PC-9 (cell line): Measurements from ENCODE around the gene NRG3. TPM values are rescaled to one million over a fixed set of nuclear protein-coding genes. Genes with fewer than 3 reads are reported as not detected.

Experiments used
- BruUV-seq: library from RNA; stranded (reverse); fragments of 400-500 nt; replicated peaks from 2 replicates; lab custom pipeline; 2021; lab: Mats Ljungman, UMichigan
- CTCF ChIA-PET: fragments of 300-600 bp; sonication (Branson Sonifier 250); formaldehyde crosslinking; loops from one replicate; lab custom pipeline; 2022; ENCODE audit warnings: antibody characterized with exemption; lab: Charles Lee
- POLR2A ChIA-PET: fragments of 300-600 bp; sonication (Branson Sonifier 250); formaldehyde crosslinking; loops from one replicate; lab custom pipeline; 2022; ENCODE audit warnings: antibody characterized with exemption; ENCODE audit not compliant: unreplicated experiment; lab: Charles Lee
- DNase-seq, 2 experiments: peaks; one replicate each; pipeline versions ENCODE4 v3.0.0 to v3.0.0-alpha.2; 2015 to 2022; ENCODE audit warnings: mixed read lengths in 1 of 2
- H2AFZ ChIP-seq: fragments of 200-600 bp; sonication (generic); 2 replicates; pipeline ENCODE4 v1.8.1; 2017; ENCODE audit warnings: antibody characterized with exemption
- H3F3A ChIP-seq: fragments of 200-600 bp; sonication (generic); 2 replicates; pipeline ENCODE4 v1.8.1; 2017; ENCODE audit warnings: antibody characterized with exemption, mild to moderate bottlenecking, low read depth; ENCODE audit not compliant: insufficient read depth
- H3K27ac ChIP-seq: fragments of 200-600 bp; sonication (generic); 2 replicates; pipeline ENCODE4 v1.6.1; 2016; ENCODE audit warnings: mixed run types
- H3K27me3 ChIP-seq: fragments of 200-600 bp; sonication (generic); 2 replicates; pipeline ENCODE4 v1.6.1; 2016; ENCODE audit warnings: low read depth, mixed run types; ENCODE audit not compliant: insufficient read depth
- H3K36me3 ChIP-seq: fragments of 200-600 bp; sonication (generic); 2 replicates; pipeline ENCODE4 v1.6.1; 2016; ENCODE audit warnings: low read depth, mixed run types
- H3K4me1 ChIP-seq: fragments of 200-600 bp; sonication (generic); replicated peaks from 2 replicates; pipeline ENCODE4 v1.6.1; 2016; ENCODE audit warnings: mixed run types; ENCODE audit not compliant: insufficient read depth
- H3K4me2 ChIP-seq: fragments of 200-600 bp; sonication (generic); 2 replicates; pipeline ENCODE4 v1.6.1; 2017; ENCODE audit warnings: mixed run types
- H3K4me3 ChIP-seq: fragments of 200-600 bp; sonication (generic); 2 replicates; pipeline ENCODE4 v1.6.1; 2016; ENCODE audit warnings: mixed run types
- H3K79me2 ChIP-seq: fragments of 200-600 bp; sonication (generic); 2 replicates; pipeline ENCODE4 v1.6.1; 2017; ENCODE audit warnings: low read depth, mixed run types
- H3K9me2 ChIP-seq: fragments of 200-600 bp; sonication (generic); 2 replicates; pipeline ENCODE4 v1.8.1; 2017; ENCODE audit warnings: mild to moderate bottlenecking; ENCODE audit not compliant: insufficient read depth
- H3K9me3 ChIP-seq: fragments of 200-600 bp; sonication (generic); 2 replicates; pipeline ENCODE4 v1.8.1; 2016; ENCODE audit warnings: low read depth; ENCODE audit not compliant: insufficient read depth
- H4K20me1 ChIP-seq: fragments of 200-600 bp; sonication (generic); 2 replicates; pipeline ENCODE4 v1.8.1; 2017; ENCODE audit not compliant: insufficient read depth
- CTCF ChIP-seq: fragments of 200-600 bp; sonication (generic); conservative IDR thresholded peaks from 2 replicates; pipeline ENCODE4 v1.6.1; 2017; ENCODE audit warnings: mixed run types, antibody characterized with exemption, mild to moderate bottlenecking, moderate library complexity
- EZH2 ChIP-seq: fragments of 200-600 bp; sonication (generic); IDR thresholded peaks from 2 replicates; pipeline ENCODE4 v1.8.0; 2017; ENCODE audit warnings: antibody characterized with exemption, low read depth
- intact Hi-C: fragments of 100-400 bp; cut with micrococcal nuclease; formaldehyde crosslinking; loops from one replicate; pipeline ENCODE4 v1.10.0; 2022; ENCODE audit not compliant: unreplicated experiment
- total RNA-seq: library from RNA; stranded (reverse); gene quantifications from 2 replicates; pipeline ENCODE4 v1.2.3, GENCODE V29; 2021

NRG3 gene
- total RNA-seq, 1 experiment from 2014 or later, result not detected

DNA sequence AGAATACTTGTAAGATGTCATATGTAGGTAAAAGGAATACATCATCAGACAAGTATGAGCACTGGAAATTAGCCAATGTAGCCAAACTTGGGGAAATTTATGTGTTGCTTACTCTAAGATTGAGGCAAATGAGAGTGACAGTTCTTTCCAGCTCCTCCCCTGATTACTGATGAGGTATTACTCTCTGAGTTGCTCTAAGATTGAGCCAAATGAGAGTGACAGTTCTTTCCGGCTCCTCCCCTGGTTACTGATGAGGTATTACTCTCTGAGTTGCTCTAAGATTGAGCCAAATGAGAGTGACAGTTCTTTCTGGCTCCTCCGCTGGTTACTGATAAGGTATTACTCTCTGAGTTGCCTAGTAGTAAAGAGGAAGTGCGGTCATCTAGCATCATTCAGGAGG, 435.8 kb downstream of the NRG3 start:
- H3K27ac ChIP-seq, result no peak overlapping the region
- no TSS peak for BruUV-seq
- H2AFZ ChIP-seq, result no peak overlapping the region
- no peaks in the 10 kb centered on the region for H3K79me2 ChIP-seq
- H3K4me3 ChIP-seq, result no peak overlapping the region
- H3K36me3 ChIP-seq, result no peaks in the 10 kb centered on the region
- no peaks in the 10 kb centered on the region for H3K27me3 ChIP-seq
- CTCF ChIA-PET, result no interaction called here
- H3K4me2 ChIP-seq, result no peak overlapping the region
- H4K20me1 ChIP-seq, result no peaks in the 10 kb centered on the region
- no peaks in the 10 kb centered on the region for H3F3A ChIP-seq
- POLR2A ChIA-PET, result no interaction called here
- no peaks in the 10 kb centered on the region for H3K9me3 ChIP-seq
- no peaks in the 10 kb centered on the region for H3K9me2 ChIP-seq
- TF ChIP-seq CTCF (no peak), EZH2 (no peak)
- no peak for DNase-seq
- H3K4me1 ChIP-seq, result no peaks in the 10 kb centered on the region
- intact Hi-C loops, result no loop called here

DNA sequence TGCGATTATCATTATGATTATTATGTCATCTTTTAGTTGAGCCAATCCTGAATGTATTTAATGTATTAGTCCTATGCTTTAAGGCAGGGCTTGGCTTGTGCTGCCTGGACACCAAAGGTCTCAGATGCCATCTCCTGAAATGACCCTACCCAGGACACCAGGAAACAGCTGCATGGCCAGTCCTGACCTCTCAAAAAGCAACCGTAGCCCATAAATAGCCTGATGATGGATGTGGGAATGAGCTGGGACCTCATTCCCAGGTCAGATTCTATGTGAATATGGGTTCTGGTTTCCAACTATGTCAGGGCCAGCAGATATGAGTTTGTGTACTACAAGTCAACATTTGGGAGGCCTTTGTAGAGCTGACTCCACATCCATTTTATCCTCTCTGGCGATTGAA, 438.4 kb downstream of the NRG3 start:
- no TSS peak for BruUV-seq

DNA sequence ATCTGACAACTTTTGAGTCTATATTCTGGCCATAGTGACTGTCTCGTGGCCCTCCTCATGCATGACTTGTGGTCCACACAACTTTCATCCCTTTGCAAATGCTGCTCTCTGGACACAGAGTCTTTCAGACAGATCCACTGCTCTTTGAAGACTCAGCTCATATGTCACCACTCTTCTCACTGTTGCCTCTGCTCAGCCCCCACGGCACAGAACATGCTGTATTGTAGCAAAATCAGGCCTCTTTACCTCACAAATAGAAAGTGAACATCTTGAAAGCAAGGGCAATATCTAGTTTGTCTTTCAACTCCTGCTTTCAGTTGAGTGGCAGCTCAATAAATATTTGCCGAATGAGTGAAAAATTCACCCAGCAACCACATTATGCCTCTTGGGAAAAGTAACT, 443.5 kb downstream of the NRG3 start:
- H3F3A ChIP-seq, result no peaks in the 10 kb centered on the region
- BruUV-seq, result no TSS peak
- H3K27me3 ChIP-seq, result peaks cover 4% of the 10 kb centered on the region; the same call in 1 of the 2 replicates
- no peak overlapping the region for H3K4me2 ChIP-seq
- H3K9me3 ChIP-seq, result no peaks in the 10 kb centered on the region
- ChIA-PET POLR2A (no interaction called here), CTCF (no interaction called here)
- no peak for DNase-seq
- no peak overlapping the region for H2AFZ ChIP-seq
- H3K4me3 ChIP-seq, result no peak overlapping the region
- no peaks in the 10 kb centered on the region for H3K79me2 ChIP-seq
- TF ChIP-seq EZH2 (no peak), CTCF (no peak)
- H3K27ac ChIP-seq, result no peak overlapping the region
- intact Hi-C loops, result no loop called here
- no peaks in the 10 kb centered on the region for H4K20me1 ChIP-seq
- H3K9me2 ChIP-seq, result no peaks in the 10 kb centered on the region
- no peaks in the 10 kb centered on the region for H3K36me3 ChIP-seq
- H3K4me1 ChIP-seq, result no peaks in the 10 kb centered on the region

More for the DNA sequence above, 438.4 kb downstream of the NRG3 start:
- no peaks in the 10 kb centered on the region for H3K79me2 ChIP-seq
- POLR2A ChIA-PET, result no interaction called here
- no peaks in the 10 kb centered on the region for H3K36me3 ChIP-seq
- CTCF ChIA-PET, result no interaction called here
- DNase-seq, result no peak
- H4K20me1 ChIP-seq, result no peaks in the 10 kb centered on the region
- H3K4me1 ChIP-seq, result no peaks in the 10 kb centered on the region
- no peaks in the 10 kb centered on the region for H3F3A ChIP-seq
- H3K9me3 ChIP-seq, result no peaks in the 10 kb centered on the region
- no peaks in the 10 kb centered on the region for H3K9me2 ChIP-seq
- no peak overlapping the region for H3K4me2 ChIP-seq
- H2AFZ ChIP-seq, result no peak overlapping the region
- peaks cover 4% of the 10 kb centered on the region; the same call in 1 of the 2 replicates for H3K27me3 ChIP-seq
- no peak overlapping the region for H3K4me3 ChIP-seq
- TF ChIP-seq CTCF (no peak), EZH2 (no peak)
- intact Hi-C loops, result no loop called here
- no peak overlapping the region for H3K27ac ChIP-seq
